NCI-H82 treated with DMSO at 0.1 percent for 48 hours (cell line): ENCODE measurements around the gene FXN.
"Not testable (repeated sequence)": the region's sequence is repeated elsewhere in the genome, so short reads cannot be mapped to it uniquely, and the experiment has no call there.

ENCODE experiments used
- DNase-seq: peaks from one replicate; lab custom pipeline; 2025; ENCODE audit not compliant: unreplicated experiment; lab: John Stamatoyannopoulos, UW

The FXN gene

DNA sequence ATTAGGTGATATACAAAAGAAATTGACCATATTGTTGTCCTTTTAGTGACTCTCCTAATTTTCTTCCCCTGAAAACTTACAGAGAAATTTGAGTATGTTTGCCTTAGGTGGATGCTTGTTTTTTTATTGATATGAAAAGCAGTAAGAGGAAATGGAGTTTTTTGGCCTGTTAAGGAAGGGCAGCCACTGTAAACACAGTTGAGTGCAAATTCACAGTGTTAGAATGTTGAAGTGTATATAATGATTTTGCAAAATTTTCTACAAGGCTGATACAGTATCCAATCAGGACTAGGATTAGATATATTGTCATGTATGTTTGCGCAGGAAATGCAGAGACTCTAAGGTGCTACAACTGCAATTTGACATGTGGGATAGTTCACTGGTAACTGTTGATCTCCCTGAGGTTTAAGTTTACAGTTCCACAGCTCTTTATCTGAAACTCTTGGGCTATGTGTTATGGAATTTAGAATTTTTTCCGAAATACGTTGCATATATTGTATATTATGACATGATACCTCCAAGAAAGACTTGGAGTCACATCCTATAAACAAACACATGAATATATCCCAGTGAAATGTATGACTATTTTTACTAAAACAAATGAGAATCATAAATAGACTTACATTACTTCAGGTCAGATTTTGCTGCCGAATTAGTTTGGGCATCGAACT lies 62.5 kb downstream of the FXN start:
- DNase-seq, result no peak

DNA sequence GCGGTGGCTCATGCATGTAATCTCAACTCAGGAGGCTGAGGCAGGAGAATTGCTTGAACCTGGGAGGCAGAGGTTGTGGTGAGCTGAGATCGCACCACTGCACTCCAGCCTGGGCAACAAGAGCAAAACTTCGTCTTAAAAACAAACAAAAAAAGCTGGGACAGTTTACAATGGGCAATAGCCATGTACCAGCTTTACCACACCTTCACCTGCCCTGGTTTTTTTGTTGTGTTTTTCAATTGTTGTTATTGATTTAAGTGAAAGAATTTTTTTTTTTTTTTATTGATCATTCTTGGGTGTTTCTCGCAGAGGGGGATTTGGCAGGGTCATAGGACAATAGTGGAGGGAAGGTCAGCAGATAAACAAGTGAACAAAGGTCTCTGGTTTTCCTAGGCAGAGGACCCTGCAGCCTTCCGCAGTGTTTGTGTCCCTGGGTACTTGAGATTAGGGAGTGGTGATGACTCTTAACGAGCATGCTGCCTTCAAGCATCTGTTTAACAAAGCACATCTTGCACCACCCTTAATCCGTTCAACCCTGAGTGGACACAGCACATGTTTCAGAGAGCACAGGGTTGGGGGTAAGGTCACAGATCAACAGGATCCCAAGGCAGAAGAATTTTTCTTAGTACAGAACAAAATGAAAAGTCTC lies 67.9 kb downstream of the FXN start:
- DNase-seq, result not testable (repeated sequence)

DNA sequence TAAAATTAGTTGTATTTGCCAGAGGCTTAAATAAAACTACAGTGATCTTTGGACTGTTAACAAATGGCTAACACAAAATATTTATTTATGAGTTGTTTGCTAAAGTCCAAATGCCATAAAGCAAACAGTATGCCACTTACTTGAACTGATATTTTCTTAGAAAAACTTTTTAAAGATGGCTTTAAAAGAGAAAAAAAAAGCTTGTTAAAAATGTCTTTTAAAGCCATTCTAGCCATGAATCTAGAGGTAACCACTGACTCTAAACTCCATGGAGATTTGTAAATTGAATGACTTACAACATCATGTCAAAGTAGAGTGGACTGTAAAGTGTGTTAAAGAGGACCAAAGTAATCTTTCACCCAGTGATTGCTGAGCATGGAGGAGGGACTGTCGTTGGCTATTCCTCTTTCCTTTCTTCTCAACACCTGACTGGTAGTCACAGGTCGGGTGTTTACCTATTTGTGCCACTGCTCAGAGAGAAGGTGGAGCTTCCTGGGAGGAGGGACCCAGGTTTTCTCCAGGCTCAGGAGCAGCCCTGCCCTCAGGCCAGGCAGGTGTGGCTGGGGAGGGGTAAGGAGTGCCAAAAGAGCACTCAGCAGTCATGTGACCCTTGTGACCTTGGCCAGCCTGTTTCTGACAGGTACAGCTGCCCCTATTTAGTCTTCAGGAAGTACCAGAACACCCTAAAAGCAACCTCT lies 69.4 kb downstream of the FXN start:
- no peak for DNase-seq

DNA sequence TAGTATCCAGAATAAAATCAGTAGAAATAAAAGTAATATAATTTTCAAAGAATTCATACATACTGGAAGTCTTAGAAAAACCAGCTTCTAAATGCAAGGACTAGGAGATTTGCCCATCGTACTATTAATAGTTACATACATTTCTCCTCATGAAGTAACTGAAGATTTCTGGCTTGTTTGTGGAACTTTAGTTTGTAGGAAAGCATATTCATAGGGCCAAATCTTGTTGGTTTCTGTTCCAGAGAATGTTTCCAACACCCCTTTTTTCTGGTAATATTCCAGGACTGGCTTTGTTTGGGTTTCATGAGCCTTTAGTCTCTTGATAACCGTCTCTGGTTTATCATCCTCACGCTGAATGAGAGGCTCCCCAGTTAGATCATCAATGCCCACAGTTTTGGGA lies 72.2 kb downstream of the FXN start:
- DNase-seq, result no peak

GRCh38 chr9:69108706-69109105 lies 73.2 kb downstream of the FXN start:
- not testable (repeated sequence) for DNase-seq

DNA sequence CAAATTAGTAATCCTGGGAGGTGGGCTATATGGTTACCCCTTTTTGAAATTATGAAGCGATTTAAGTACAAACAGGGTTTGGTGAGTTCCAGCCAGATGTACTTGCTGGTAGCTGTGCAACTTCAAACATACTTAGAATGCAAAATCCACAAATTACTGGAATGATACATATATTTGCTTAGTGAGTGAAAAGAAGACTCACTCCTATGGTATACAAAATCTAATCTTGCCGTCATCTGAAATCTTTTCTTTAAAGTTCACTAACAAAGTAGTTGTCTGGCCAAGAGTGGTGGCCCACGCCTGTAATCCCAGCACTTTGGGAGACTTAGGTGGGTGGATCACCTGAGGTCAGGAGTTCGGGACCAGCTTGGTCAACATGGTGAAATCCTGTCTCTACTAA lies 73.6 kb downstream of the FXN start:
- no peak for DNase-seq

DNA sequence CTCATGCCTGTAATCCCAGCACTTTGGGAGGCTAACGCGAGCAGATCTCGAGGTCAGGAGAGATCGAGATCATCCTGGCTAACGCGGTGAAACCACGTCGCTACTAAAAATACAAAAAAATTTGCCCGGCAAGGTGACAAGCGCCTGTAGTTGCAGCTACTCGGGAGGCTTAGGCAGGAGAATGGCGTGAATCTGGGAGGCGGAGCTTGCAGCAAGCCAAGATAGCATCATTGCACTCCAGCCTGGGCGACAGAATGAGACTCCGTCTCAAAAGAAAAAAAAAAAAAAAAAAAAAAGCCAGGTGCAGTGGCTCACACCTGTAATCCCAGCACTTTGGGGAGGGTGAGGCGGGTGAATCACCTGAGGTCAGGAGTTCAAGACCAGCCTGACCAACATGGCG lies 77.1 kb downstream of the FXN start:
- not testable (repeated sequence) for DNase-seq

GRCh38 chr9:69115621-69116020 lies 80.1 kb downstream of the FXN start:
- DNase-seq, result no peak

GRCh38 chr9:69118656-69119055 lies 83.1 kb downstream of the FXN start:
- no peak for DNase-seq

- DNase-seq, result no peak
These were observed 85.0 kb downstream of the FXN start for GRCh38 chr9:69120380-69121154.

- DNase-seq, result no peak
These were observed 85.9 kb downstream of the FXN start for GRCh38 chr9:69121155-69122081.

DNA sequence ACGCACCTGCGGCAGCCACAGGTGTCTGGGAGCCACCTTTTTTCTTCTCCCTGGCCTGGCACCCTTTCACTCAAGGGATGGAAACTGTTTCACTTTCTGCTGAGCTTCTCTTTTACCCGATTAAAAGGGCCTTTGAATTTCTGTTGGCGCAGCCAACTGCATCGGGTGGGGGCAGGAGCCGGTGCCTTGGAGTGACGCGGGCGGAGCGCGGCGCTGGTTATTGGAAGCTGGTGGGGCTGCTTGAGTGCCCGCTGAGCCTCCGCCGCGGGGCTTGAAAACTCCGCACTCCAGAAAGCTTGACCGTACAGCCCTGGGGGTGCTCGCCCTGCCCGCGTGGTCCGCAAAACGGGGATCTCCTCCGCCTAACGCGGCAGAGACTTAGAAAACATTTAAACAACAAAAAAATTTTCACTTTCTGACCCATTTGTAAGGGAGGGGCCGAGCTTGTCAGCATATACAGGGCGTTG lies 86.6 kb downstream of the FXN start:
- DNase-seq, result no peak

- DNase-seq, result no peak
These were observed 87.1 kb downstream of the FXN start for GRCh38 chr9:69122549-69123141.

GRCh38 chr9:69130456-69131441 lies 95.2 kb downstream of the FXN start:
- peak; percentile 27 for DNase-seq

DNA sequence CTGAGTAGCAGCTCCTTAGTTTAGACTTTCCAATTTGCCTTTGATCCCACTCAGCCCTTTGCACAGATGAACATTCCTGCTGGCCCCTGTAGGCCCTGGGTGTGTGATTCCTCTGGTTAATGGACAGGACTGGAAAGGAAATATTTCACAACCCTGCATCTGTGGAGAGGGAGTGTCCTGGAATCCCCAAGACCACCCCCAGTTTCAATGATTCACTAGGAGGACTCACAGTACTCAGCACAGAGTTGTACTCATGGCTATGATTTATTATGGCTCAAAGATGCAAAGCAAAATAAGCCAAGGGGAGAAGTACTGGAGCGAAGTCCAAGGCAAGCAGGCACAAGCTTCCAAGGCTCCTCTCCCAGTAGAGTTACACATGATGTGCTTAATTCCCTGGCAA lies 96.1 kb downstream of the FXN start:
- no peak for DNase-seq

GRCh38 chr9:69132361-69132760 lies 96.8 kb downstream of the FXN start:
- no peak for DNase-seq

GRCh38 chr9:69134412-69134811 lies 98.9 kb downstream of the FXN start:
- DNase-seq, result no peak

DNA sequence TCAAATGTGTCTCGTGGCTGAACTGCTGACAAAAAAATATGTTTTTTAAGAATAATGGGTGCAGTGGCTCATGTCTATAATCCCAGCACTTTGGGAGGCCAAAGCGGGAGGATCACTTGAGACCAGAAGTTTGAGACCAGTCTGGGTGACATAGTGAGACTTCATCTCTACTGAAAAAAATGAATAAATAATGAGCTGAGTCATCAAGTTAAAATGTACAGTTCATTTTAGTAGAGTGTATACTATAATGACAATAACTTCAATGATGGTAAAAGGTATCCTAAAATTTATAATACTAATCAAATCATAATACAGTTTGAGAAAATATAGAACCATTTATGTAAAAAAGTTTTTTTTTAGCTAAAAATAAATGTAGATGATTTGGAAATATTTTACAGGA lies 100.6 kb downstream of the FXN start:
- DNase-seq, result no peak

DNA sequence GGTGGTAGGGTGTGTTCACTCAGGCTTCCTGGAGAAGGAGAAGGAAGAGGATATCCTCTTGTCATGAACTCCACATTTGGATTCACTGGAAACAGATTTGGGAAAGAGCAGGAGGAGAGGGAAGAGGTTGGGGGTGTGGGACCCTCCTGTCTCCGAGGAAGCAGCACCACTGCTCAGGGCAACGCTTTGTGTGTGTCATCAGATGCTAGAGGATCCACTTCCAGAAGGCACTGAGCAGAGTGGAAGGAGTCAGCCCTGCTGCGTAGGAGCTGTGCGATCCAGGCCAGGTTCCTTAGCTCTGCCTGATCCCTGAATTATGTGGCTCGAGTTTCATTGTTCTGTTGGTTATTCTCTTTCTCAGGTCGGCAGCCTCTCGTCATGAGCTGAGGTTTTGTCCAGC lies 101.2 kb downstream of the FXN start:
- DNase-seq, result no peak
